Erythroblast (primary cell): ENCODE results near the gene SPATS2L.

Experiments
- GATA1 ChIP-seq: IDR thresholded peaks from 2 replicates; pipeline ENCODE4 v1.6.1; 2011; ENCODE audit warnings: low read depth, mild to moderate bottlenecking, control low read depth, low read length, moderate library complexity
- POLR2A ChIP-seq: IDR thresholded peaks from 2 replicates; pipeline ENCODE4 v1.6.1; 2011; ENCODE audit warnings: mild to moderate bottlenecking, low read length

DNA sequence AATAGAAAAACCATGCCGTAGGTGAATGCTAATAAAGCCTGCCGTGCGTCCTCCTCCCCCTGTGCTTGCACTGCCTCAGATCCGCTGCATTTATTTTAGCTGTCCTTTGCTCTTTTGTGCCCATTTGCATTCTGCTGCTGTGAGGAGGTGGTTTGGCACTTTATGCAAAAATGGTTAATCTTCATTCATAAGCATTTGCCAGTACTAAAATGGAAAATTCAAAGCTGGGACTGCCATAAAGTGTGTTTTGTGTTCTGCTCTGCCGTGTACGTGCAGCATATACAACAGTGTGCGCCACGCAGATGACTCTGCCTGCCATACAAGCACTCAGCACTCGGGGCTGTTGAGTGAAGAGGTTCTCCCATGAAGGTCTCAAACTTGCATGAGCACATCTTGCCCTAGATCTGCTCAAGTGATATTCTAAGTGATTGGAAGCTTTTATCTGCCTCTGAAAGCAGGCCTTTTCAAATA lies 73.6 kb downstream of the SPATS2L start:
- TF ChIP-seq POLR2A (no peak), GATA1 (no peak)
